NT2/D1 (cell line): Measurements from ENCODE around the gene UIMC1.

Experiments used
- SUZ12 ChIP-seq: IDR thresholded peaks from 2 replicates; pipeline ENCODE4 v1.6.1; 2011; ENCODE audit not compliant: insufficient read length, insufficient read depth; ENCODE audit errors: extremely low read depth
- YY1 ChIP-seq: IDR thresholded peaks from 2 replicates; pipeline ENCODE4 v1.6.1; 2011; ENCODE audit not compliant: insufficient read length, insufficient read depth
- ZNF274 ChIP-seq: IDR thresholded peaks from 2 replicates; pipeline ENCODE4 v1.6.1; 2011; ENCODE audit warnings: mild to moderate bottlenecking, low read depth, low read length

DNA sequence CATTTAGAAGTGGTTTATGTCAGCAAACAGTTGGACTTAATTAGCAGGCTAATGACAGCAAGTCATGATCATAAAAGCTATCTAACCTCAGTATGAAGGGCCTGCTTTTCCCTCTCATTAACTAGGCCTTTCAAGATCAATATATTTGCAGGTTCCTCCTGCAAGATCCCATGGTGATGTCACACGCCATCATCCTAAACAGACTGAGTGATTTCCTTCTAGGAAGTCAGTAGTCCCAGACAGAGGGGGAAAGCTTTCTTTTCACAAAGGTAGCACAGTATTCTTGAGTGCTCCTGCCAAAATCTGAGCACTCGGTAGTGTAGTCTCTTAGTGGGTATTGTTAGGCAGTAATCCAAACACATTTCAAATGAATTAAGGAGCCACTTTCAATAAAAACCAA, 52.5 kb downstream of the UIMC1 start:
- TF ChIP-seq ZNF274 (no peak), YY1 (no peak), SUZ12 (no peak)
